Activated T-cell treated with anti-CD3 and anti-CD28 coated beads, Interleukin-2, amount 50 U/mL, for 4 hours (primary cell): ENCODE data around the gene DRAM1. TPM values are rescaled to one million over a fixed set of nuclear protein-coding genes. Genes with fewer than 3 reads are reported as not detected.

Experiments used
- ATAC-seq, 2 donors: fragments of 200-7000 bp; cut with Tn5 transposase; one replicate each; pipeline ENCODE4 v1.10.0; 2021
- DNase-seq: peaks from one replicate; pipeline ENCODE4 v3.0.0-alpha.2; 2020
- H3K27me3 Mint-ChIP-seq: one replicate; pipeline ENCODE4 v1.8.0; 2021; ENCODE audit warnings: low read depth, mixed read lengths
- H3K36me3 Mint-ChIP-seq: one replicate; pipeline ENCODE4 v1.8.0; 2022; ENCODE audit warnings: mixed read lengths; ENCODE audit not compliant: insufficient read depth
- H3K4me1 Mint-ChIP-seq: one replicate; pipeline ENCODE4 v1.8.0; 2021; ENCODE audit warnings: low read depth, mixed read lengths
- H3K4me3 Mint-ChIP-seq: one replicate; pipeline ENCODE4 v1.8.0; 2021; ENCODE audit warnings: mild to moderate bottlenecking, moderate library complexity, mixed read lengths
- H3K9me3 Mint-ChIP-seq: one replicate; pipeline ENCODE4 v1.8.0; 2021; ENCODE audit warnings: mixed read lengths
- total RNA-seq, 3 donors: library from RNA; stranded (reverse); gene quantifications; one replicate each; pipeline ENCODE4 v1.2.1, GENCODE V29; 2021

Gene DRAM1, protein sequence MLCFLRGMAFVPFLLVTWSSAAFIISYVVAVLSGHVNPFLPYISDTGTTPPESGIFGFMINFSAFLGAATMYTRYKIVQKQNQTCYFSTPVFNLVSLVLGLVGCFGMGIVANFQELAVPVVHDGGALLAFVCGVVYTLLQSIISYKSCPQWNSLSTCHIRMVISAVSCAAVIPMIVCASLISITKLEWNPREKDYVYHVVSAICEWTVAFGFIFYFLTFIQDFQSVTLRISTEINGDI
- total RNA-seq: 1 to 10 TPM; 1.7 to 3.4 (median 3.1) TPM

DNA sequence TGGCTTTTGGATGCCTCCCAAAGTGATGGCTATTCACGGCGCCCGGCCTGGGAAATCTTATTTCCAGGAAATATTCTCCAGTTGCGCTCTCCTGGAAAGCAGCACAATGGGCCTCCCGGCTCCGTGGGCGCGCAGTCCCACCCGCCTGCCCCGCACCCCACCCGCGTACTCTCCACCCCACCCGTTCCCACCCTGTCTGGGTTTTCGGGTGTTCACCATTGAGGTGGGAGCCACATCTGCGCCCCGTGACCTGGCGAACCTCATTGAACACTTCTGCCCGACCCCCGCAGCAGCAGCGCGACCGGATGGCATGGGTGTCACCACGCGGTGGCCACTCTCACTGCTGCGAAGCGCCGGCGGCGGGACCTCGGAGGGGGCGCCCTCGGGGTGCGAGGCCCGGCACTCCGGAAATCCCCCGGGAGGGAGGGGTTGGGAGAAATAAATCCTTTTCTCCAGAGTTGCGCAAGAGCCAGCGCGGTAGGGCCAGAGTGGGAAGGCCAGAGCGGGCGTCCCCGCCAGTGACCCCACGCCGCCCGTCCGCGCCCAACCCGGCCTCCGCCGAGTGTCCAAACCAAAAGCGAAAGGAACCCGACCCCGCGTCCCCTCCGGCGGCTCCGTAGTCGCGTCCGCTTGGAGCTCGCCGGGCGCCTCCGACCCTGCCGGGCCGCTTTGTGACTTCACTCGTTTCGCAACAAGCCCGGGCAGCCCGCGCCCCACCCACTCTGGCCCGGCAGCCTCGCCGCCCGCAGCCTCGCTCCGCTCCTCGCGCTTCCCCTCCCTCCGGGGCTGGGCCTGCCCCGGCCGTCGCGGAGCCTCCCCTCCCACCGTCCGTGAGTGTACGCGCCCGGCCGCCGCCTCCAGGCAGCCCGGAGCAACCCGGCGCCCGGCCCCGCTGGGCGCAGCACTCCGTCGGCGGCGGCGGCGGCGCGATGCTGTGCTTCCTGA, at the start of gene DRAM1:
Gene DRAM1 (plus strand): TSS at position 720 of the 945 bp plus-strand sequence. CDS start 210 bp downstream, at position 930.
- Mint-ChIP-seq H3K9me3 (no peaks in the 10 kb centered on the region), H3K4me1 (peaks cover 11% of the 10 kb centered on the region), H3K4me3 (peak within 1 kb of the TSS; percentile 87), H3K36me3 (no peaks in the 10 kb centered on the region), H3K27me3 (no peaks in the 10 kb centered on the region)
- peak; percentile 89 to 93 for ATAC-seq
- peak; percentile 61 for DNase-seq

DNA sequence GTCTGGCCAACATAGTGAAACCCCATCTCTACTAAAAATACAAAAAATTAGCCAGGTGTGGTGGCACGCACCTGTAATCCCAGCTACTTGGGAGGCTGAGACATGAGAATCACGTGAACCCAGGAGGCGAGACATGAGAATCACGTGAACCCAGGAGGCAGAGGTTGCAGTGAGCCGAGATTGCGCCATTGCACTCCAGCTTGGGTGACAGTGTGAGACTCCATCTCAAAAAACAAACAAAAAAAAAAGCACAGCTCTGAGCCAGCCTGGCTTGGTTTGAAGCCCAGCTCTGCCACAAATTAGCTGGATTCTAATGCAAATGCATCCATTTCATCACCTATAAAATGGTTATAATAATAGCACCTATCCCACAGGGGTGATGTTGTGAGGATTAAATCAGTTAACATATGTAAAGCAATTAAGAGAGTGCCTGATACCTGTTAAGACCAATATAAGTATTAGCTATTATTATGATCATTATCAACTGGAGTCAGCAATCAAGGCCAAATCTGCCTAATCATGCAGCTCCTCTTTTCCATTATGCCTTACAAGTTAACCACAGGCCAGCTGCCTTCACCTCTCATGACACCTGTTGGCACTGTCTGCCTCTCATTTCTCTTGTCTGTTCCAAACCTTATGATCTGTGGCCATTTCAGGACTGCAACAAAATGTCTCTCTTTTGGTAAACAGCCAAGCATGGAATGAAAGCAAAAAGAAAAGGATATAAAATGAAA, 48.8 kb upstream of the DRAM1 start:
- no peak for ATAC-seq
- no peak for DNase-seq
- H3K27me3 Mint-ChIP-seq: no peaks in the 10 kb centered on the region
- H3K4me1 Mint-ChIP-seq: peaks cover 56% of the 10 kb centered on the region
- H3K36me3 Mint-ChIP-seq: no peaks in the 10 kb centered on the region
- no peaks in the 10 kb centered on the region for H3K9me3 Mint-ChIP-seq
- peak overlapping the region; percentile 97 for H3K4me3 Mint-ChIP-seq

DNA sequence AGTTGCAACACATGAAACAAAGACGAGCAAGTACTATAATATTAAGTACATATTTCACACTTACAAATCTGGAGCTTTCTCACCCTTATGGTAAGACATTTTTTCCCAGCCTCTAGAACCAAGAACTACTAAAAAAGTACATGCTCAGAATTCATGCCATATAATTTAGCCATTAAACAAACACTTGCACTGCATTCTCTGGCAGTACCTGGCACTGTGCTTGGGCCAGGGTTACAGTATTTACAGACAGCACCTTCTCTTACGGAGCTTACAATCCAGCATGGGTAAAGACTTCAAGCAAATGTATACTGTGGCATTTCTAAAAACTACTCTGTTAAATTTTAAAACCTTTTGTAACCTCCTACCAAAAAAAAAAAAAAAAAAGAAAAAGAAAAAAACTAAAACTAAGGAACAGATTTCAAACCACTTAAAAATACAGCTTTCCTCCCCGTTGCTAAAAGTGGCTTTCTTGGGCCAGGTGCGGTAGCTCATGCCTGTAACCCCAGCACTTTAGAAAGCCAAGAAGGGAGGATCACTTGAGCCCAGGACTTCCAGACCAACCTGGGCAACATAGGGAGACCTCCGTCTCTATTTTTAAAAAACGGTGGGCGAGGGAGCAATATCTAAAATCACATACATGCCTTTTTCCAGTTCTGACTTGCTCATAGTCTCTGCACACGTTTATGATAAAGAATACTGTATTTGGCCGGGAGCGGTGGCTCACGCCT, 47.6 kb upstream of the DRAM1 start:
- DNase-seq: no peak
- Mint-ChIP-seq H3K4me3 (peak overlapping the region; percentile 97), H3K36me3 (no peaks in the 10 kb centered on the region), H3K4me1 (peaks cover 47% of the 10 kb centered on the region), H3K9me3 (no peaks in the 10 kb centered on the region), H3K27me3 (no peaks in the 10 kb centered on the region)
- ATAC-seq: no peak

DNA sequence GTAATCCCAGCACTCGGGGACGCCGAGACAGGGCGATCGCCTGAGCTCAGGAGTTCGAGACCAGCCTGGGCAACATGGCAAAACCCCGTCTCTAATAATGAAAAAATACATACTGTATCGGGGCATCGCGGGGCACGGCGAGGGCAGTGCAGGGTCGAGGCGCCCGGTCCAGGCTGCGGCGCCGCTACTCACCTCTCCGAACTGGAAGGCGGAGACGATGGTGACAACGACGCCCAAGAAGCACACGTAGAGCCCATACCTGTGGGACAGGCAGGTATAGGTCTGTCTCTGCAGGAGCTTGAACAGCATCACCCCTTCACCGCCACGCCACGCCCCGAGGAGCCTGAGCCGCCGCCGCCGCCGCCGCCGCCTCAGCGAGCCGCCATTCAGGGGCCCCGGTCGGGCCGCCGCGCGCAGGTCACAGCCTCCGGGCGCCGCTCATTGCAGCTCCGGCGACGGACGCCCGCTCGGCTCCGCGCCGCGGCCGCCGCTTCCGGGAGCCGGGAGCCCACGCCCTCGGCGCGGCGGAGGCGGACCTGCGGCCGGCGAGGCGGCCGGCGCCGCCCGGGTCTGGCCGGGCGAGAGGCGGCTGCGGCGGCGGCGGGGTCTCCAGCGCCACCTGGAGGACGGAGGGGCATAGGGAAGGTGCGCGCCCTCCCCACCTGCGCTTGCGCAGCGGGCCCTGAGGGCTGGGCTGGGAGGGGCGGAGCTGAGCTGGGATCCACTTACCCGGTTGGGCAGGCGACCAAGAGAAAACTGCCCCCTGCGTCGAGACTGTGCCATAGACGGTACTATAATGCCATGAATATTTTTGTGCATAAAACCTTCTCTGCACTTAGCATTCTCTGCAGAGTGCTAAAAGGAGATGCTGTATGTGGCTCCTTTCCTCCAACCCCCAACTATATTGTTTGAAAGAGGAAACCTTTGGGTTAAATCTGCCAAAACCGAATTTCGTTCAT, 46.7 kb upstream of the DRAM1 start, which contains the start of gene GNPTAB:
Gene GNPTAB (minus strand): TSS at position 593 of the 959 bp plus-strand sequence. CDS start 284 bp downstream, at position 309.
- no peaks in the 10 kb centered on the region for H3K9me3 Mint-ChIP-seq
- H3K4me1 Mint-ChIP-seq: peaks cover 39% of the 10 kb centered on the region
- DNase-seq: peak; percentile 94
- H3K36me3 Mint-ChIP-seq: no peaks in the 10 kb centered on the region
- peak within 1 kb of the TSS; percentile 97 for H3K4me3 Mint-ChIP-seq
- peak; percentile 94 for ATAC-seq
- no peaks in the 10 kb centered on the region for H3K27me3 Mint-ChIP-seq

DNA sequence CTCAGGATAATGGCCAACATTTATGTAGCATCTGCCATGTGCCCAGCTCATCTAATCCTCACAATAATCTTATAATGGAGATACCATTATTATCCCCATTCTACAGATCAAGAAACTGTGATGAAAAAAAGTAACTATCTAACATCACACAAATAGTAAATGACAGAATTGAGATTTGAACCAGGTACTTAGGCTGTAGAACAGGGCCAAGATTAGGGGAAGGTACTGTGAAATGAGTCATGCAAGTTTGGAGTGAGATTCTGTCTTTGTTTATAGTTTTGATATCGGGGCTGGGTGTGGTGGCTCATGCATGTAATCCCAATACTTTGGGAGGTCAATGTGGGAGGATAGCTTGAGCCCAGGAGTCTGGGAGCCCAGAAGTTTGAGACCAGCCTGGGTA, 45.4 kb upstream of the DRAM1 start:
- no peaks in the 10 kb centered on the region for H3K27me3 Mint-ChIP-seq
- H3K36me3 Mint-ChIP-seq: no peaks in the 10 kb centered on the region
- DNase-seq: no peak
- H3K4me1 Mint-ChIP-seq: peaks cover 29% of the 10 kb centered on the region
- no peak overlapping the region for H3K4me3 Mint-ChIP-seq
- H3K9me3 Mint-ChIP-seq: no peaks in the 10 kb centered on the region
- no peak for ATAC-seq

DNA sequence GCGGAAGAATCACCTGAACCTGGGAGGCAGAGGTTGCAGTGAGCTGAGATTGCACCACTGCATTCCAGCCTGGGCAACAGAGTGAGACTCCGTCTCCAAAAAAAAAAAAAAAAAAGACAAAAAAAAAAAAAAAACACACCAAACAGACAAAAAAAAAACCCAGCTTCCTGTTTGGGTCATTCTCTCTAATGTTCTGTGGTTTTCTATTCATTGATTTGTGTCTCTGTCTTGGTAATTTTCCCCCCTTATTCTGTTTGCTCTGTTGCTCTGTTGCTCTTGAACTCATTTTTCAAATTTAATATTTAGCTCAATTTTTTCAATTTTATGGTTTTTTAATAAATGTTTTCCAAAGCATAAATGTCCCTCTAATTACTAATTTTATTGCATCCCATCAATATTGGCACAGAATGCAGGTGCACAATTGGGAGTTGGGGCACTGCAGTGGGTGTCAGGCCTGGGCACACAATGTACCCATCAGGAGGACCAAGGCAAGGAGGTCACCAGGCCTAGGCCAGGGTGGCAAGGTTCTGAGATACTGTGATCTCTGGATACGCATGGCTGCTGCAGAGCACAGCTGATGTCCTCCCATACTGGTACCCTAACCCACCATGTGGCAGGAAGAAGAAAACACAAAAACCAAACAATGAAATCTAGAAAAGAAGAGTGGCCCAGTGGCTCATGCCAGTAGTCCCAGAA, 38.6 kb upstream of the DRAM1 start:
- Mint-ChIP-seq H3K36me3 (no peaks in the 10 kb centered on the region), H3K9me3 (no peaks in the 10 kb centered on the region), H3K4me3 (no peak overlapping the region), H3K4me1 (peaks cover 8% of the 10 kb centered on the region), H3K27me3 (no peaks in the 10 kb centered on the region)
- no peak for DNase-seq
- ATAC-seq: no peak

DNA sequence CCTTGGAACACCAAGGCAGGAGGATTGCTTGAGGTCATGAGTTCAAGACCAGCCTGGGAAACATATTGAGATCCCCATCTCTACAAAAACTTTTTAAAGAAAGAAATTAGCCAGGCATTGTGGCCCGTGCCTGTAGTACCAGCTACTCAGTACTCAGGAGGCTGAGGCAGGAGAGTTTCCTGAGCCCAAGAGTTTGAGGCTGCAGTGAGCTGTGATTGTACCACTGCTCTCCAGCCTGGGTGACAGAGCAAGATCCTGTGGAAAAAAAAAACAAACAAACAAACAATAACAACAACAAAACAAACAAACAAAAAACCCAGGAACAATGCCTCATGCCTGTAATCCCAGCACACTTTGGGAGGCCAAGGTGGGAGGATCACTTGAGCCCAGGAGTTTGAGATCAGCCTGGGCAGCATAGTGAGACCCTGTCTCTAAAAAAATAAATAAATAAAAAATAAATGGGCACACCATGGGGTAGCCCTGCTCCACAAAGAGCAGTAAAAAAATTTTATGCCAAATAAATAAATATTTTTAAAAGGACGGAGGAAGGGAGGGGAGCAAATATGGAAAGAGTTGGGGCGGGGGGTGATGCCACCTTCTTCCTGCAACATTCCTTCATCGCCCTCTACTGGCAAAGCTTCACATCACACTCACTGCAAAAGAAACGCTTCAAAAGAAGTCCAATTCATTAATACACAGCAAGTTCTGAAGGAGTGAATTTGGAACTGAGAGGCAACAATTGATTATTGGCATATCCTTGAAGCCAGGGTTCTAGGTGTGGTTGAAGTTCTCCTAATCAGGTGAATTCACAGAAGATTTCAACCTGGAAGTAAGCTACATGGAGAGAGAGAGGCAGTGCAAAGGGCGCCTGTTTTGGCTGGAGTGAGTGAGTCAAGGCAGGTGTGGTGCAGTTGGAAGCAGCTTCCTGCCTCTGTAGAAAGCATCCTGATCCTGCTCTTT, 37.8 kb upstream of the DRAM1 start:
- no peak overlapping the region for H3K4me3 Mint-ChIP-seq

DNA sequence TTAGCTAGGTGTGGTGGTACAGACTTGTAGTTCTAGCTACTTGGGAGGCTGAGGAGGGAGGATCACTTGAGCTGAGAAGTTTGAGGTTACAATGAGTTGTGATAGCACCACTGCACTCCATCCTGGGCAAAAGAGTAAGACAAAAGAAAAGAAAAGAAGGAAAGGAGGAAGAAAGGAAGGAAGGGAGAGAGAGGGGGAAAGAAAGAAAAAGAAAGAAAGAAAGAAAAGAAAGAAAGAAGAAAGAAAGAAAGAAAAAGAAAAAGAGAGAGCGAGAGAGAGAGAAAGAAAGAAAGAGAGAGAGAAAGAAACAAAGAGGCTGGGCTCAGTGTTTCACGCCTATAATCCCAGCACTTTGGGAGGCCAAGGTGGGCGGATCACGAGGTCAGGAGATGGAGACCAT, 36.3 kb upstream of the DRAM1 start:
- Mint-ChIP-seq H3K36me3 (no peaks in the 10 kb centered on the region), H3K27me3 (no peaks in the 10 kb centered on the region), H3K4me3 (no peak overlapping the region), H3K4me1 (peaks cover 8% of the 10 kb centered on the region), H3K9me3 (no peaks in the 10 kb centered on the region)
- no peak for ATAC-seq
- DNase-seq: no peak

More for the DNA sequence above, 37.8 kb upstream of the DRAM1 start:
- peak; percentile 60 to 67 for ATAC-seq
- Mint-ChIP-seq H3K36me3 (no peaks in the 10 kb centered on the region), H3K27me3 (no peaks in the 10 kb centered on the region), H3K9me3 (no peaks in the 10 kb centered on the region), H3K4me1 (peaks cover 8% of the 10 kb centered on the region)
- peak; percentile 67 for DNase-seq

DNA sequence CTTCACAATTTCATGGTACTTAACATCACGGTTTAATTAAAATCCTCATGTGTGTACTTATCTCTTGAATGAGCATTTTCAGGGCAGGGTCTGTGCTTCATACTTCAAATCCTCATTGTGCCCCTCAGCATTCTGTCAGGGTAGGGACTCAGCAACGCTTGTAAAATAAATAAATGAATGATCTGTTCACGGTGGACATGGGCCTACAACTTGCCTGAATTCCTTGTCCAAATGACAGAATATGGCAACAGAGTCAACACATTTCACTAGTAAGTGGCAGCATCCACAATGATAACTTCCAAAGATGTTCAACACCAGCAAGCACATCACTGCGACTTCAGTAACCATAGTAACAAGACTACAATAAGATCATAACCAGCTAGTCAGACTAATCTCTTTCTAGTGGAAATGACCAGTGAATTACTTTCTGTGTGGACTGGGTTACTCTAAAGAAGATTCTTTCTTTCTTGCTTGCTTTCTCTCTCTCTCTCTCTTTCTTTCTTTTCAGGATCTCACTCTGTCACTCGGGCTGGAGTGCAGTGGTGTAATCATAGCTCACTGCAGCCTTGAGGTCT, 32.2 kb upstream of the DRAM1 start:
- Mint-ChIP-seq H3K36me3 (no peaks in the 10 kb centered on the region), H3K4me3 (no peak overlapping the region), H3K27me3 (no peaks in the 10 kb centered on the region), H3K9me3 (no peaks in the 10 kb centered on the region), H3K4me1 (no peaks in the 10 kb centered on the region)
- no peak for DNase-seq
- no peak for ATAC-seq

DNA sequence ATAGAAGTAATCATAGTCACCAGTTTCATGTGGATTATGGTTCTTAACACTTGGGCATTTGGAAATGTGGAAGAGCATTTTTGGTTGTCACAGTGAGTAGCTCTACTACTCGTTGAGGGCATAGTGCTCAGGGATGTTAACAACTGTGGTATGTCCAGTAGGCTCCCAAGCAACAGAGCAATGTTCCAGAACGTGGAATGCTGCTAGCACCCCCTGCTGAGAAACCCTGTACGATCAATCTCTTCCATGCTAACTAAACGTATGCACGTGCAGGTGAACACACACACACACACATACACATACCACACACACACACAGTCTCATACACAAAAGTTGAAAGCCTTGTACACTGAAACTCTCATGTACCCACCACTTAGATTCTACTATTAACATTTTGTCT, 30.1 kb upstream of the DRAM1 start:
- no peaks in the 10 kb centered on the region for H3K4me1 Mint-ChIP-seq
- no peak overlapping the region for H3K4me3 Mint-ChIP-seq
- no peak for ATAC-seq
- no peaks in the 10 kb centered on the region for H3K9me3 Mint-ChIP-seq
- H3K27me3 Mint-ChIP-seq: no peaks in the 10 kb centered on the region
- DNase-seq: no peak
- no peaks in the 10 kb centered on the region for H3K36me3 Mint-ChIP-seq

DNA sequence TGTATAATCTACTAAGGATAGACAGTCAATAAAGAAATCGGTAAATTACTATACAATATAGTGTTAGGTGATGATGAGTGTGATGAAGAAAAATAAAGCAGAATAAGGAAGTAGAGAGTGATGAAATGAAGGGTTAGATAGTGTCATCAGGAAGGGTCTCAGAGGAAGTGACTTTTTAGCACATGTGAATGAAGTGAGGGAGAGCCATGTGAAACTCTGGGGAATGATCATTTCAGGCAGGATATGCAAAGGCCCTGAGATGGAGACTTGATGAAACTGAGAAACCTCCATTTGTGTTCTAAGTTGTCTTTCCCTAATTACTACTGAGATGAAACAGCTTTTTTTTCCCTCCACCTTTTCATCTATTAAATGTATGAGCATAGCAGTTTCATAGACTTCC, 27.2 kb upstream of the DRAM1 start:
- no peaks in the 10 kb centered on the region for H3K9me3 Mint-ChIP-seq
- H3K36me3 Mint-ChIP-seq: no peaks in the 10 kb centered on the region
- ATAC-seq (no peak), DNase-seq (no peak)
- H3K4me3 Mint-ChIP-seq: no peak overlapping the region
- H3K4me1 Mint-ChIP-seq: no peaks in the 10 kb centered on the region
- no peaks in the 10 kb centered on the region for H3K27me3 Mint-ChIP-seq
